Measurements from ENCODE around the gene RNU1-3. TPM values are rescaled to one million over a fixed set of nuclear protein-coding genes. Genes with fewer than 3 reads are reported as not detected.
"Not testable (repeated sequence)": the region's sequence is repeated elsewhere in the genome, so short reads cannot be mapped to it uniquely, and the experiment has no call there.

The RNU1-3 gene
- total RNA-seq, 1 experiment from 2014 or later, result 1,290 TPM

GRCh38 chr1:16647179-16648176, 19.3 kb downstream of the RNU1-3 start:
- DNase-seq (ENCODE audit: low read depth, low spot score); H3K27ac ChIP-seq (ENCODE audit: low read length); H3K9me3 ChIP-seq (ENCODE audit: control insufficient read depth, insufficient read depth, low read depth, low read length); BruUV-seq (replicated peaks); CTCF ChIA-PET; in situ Hi-C loops (cut with HindIII; ENCODE audit: low pct_unique_long_range_greater_than_20kb, low sequenced_read_pairs); ATAC-seq; POLR2A ChIA-PET; H3K27me3 ChIP-seq (ENCODE audit: control insufficient read depth, insufficient read depth, low read length); intact Hi-C loops (cut with micrococcal nuclease; ENCODE audit: unreplicated experiment); H3K36me3 ChIP-seq (ENCODE audit: control insufficient read depth, insufficient read depth, low read length): not testable (repeated sequence)
- H3K4me3 ChIP-seq (ENCODE audit: low read depth in 2 of 2, low read length in 2 of 2), result peak overlapping the region; percentile 15 to 28; a peak in 3 of 4 replicates
- peaks cover 19% of the 10 kb centered on the region for H3K4me1 ChIP-seq (ENCODE audit: control insufficient read depth, insufficient read depth, low read length)

- DNase-seq (ENCODE audit: low read depth, low spot score); H3K27ac ChIP-seq (ENCODE audit: low read length); BruUV-seq (replicated peaks); in situ Hi-C loops (cut with HindIII; ENCODE audit: low pct_unique_long_range_greater_than_20kb, low sequenced_read_pairs); CTCF ChIA-PET; H3K4me3 ChIP-seq (ENCODE audit: low read depth in 2 of 2, low read length in 2 of 2); H3K36me3 ChIP-seq (ENCODE audit: control insufficient read depth, insufficient read depth, low read length); H3K27me3 ChIP-seq (ENCODE audit: control insufficient read depth, insufficient read depth, low read length); POLR2A ChIA-PET; H3K9me3 ChIP-seq (ENCODE audit: control insufficient read depth, insufficient read depth, low read depth, low read length); ATAC-seq; intact Hi-C loops (cut with micrococcal nuclease; ENCODE audit: unreplicated experiment): not testable (repeated sequence)
- H3K4me1 ChIP-seq (ENCODE audit: control insufficient read depth, insufficient read depth, low read length), result peaks cover 19% of the 10 kb centered on the region
Measured at GRCh38 chr1:16646716-16647115, 20.0 kb downstream of the RNU1-3 start.

GRCh38 chr1:16646061-16646664, 20.6 kb downstream of the RNU1-3 start:
- DNase-seq (ENCODE audit: low read depth, low spot score); H3K4me3 ChIP-seq (ENCODE audit: low read depth in 2 of 2, low read length in 2 of 2); ATAC-seq; H3K27me3 ChIP-seq (ENCODE audit: control insufficient read depth, insufficient read depth, low read length); intact Hi-C loops (cut with micrococcal nuclease; ENCODE audit: unreplicated experiment); in situ Hi-C loops (cut with HindIII; ENCODE audit: low pct_unique_long_range_greater_than_20kb, low sequenced_read_pairs); POLR2A ChIA-PET; H3K36me3 ChIP-seq (ENCODE audit: control insufficient read depth, insufficient read depth, low read length); BruUV-seq (replicated peaks); H3K27ac ChIP-seq (ENCODE audit: low read length); H3K9me3 ChIP-seq (ENCODE audit: control insufficient read depth, insufficient read depth, low read depth, low read length); CTCF ChIA-PET: not testable (repeated sequence)
- H3K4me1 ChIP-seq (ENCODE audit: control insufficient read depth, insufficient read depth, low read length), result peaks cover 19% of the 10 kb centered on the region

- Histone ChIP-seq H3K27ac (ENCODE audit: low read length) (peak overlapping the region; percentile 94), H3K4me1 (ENCODE audit: control insufficient read depth, insufficient read depth, low read length) (peaks cover 19% of the 10 kb centered on the region), H3K4me3 (ENCODE audit: low read depth in 2 of 2, low read length in 2 of 2) (peak overlapping the region; percentile 75 to 84)
- intact Hi-C loops (cut with micrococcal nuclease; ENCODE audit: unreplicated experiment); H3K27me3 ChIP-seq (ENCODE audit: control insufficient read depth, insufficient read depth, low read length); DNase-seq (ENCODE audit: low read depth, low spot score); ATAC-seq; in situ Hi-C loops (cut with HindIII; ENCODE audit: low pct_unique_long_range_greater_than_20kb, low sequenced_read_pairs); CTCF ChIA-PET; H3K9me3 ChIP-seq (ENCODE audit: control insufficient read depth, insufficient read depth, low read depth, low read length); H3K36me3 ChIP-seq (ENCODE audit: control insufficient read depth, insufficient read depth, low read length); POLR2A ChIA-PET: not testable (repeated sequence)
- BruUV-seq (replicated peaks), result TSS peak; percentile 97
Measured at GRCh38 chr1:16645271-16646060, 21.3 kb downstream of the RNU1-3 start.
